Stimulated activated CD4-positive, alpha-beta T cell treated with anti-CD3 and anti-CD28 coated beads, TNF-alpha, amount 100 ng/mL, for 4 hours (primary cell): Measurements from ENCODE around the gene VAV3.
"Not testable (repeated sequence)": the region's sequence is repeated elsewhere in the genome, so short reads cannot be mapped to it uniquely, and the experiment has no call there.

ENCODE experiments used
- DNase-seq, 3 experiments: peaks; one replicate each; pipeline ENCODE4 v3.0.0-alpha.2; 2020; ENCODE audit warnings: low read depth in 3 of 3

The VAV3 gene

DNA sequence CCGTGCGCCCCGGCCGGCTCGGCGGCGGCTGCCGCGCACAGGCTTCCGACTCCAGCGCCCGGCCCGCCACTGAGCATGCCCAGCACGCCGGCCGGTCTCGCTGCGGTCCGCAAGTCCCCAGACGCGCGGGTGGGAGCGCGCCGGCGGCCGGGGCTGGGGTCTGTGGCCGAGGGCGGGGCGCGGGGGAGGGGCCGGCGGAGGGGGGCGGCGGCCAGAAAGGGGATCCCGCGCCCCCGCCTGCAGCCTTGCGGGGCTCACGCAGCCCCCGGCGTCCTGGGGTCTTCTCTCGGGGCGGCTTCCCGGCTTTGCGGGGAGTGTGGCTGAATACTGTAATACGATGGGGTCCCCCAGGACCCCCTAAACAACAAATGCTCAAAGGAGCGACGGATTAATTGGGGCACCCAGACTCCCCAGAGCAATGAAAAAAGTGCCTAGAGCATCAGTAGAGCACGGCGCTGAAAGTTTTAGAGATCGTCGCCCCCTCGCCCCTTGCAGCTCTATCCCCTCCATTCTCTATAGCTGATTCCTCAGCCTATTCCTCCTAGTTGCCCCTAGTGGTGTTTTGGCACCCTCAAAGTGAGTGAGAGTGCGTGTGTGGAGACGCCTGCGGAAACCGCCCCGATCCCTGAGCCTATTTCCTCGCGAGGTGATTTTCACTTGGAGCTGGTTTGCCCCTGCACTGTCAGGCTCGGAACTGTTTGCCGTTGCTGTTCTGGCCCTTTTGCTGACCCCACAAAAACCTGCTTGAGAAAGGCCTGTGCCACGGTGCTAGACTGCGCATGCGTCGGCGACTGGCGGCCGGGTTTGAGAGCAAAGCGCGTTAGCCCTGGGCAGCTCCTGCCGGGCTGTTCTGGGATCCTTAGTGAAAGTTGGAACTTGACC, at the start of gene VAV3:
Gene VAV3 (minus strand): TSS at position 71 of the 882 bp plus-strand sequence. CDS start 311 bp downstream, outside the sequence.
- peak in 2 of 3 experiments; percentile 27 to 53 for DNase-seq

GRCh38 chr1:108012553-108012952, 47.6 kb upstream of the VAV3 start:
- no peak for DNase-seq

DNA sequence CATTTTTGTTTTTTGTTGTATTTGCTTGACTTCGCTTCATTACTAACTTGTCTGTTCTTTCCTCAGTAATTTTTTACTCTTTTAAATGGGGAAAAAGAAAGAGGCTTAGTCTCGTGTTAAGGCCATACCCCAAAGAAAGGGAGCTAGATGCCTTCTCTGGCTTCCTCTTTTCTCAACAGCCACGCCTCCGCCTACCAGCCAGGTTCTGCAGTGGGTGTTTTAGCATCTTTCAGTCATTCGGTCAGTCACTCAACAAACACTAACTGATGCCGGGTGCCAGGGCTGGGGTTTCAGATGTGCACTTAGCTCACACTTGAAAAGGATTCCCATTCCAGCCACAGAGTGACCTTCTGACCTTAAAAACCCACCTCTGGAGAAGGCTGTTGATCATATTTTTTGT, 46.3 kb upstream of the VAV3 start:
- DNase-seq = no peak

GRCh38 chr1:108010581-108010980, 45.6 kb upstream of the VAV3 start:
- no peak for DNase-seq

- DNase-seq = no peak
Observed at GRCh38 chr1:108009603-108010195, 44.7 kb upstream of the VAV3 start.

DNA sequence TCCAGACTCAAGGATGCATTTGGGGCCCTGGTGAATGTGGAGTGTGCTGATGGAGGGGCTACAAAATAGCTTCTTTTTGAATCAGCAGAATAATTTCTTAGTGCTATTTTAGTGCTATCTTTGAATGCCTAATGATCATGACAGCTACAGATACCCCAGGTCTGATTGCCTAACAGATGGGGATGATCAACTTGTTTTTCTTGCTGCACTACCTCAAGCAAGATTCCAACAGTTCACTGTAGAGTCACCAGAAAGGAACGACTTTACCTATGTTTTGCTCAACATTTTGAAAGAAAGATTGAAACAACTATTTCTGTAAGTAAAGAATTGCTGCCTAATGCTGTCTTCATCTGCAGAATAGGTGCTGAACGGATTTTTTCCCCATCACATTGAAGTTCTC, 42.6 kb upstream of the VAV3 start:
- DNase-seq = no peak

DNA sequence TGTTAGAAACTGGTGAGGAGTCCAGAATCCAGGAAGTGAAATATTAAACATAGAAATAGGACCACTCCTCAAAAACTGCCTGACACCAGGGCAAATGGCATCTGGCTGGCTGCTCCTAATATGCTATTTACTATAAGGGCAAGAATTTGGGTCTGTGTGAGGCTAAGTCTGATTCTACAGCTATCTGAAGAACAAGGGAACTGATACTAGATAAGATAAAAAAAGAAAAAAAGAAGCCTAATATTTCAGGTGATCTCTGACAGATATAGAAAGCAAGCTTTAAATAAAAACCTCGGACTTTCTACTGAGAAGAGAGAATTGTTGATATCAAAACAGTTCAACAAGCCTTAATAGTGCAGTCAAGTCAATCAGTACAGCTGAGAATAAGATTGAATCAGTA, 42.1 kb upstream of the VAV3 start:
- no peak for DNase-seq

DNA sequence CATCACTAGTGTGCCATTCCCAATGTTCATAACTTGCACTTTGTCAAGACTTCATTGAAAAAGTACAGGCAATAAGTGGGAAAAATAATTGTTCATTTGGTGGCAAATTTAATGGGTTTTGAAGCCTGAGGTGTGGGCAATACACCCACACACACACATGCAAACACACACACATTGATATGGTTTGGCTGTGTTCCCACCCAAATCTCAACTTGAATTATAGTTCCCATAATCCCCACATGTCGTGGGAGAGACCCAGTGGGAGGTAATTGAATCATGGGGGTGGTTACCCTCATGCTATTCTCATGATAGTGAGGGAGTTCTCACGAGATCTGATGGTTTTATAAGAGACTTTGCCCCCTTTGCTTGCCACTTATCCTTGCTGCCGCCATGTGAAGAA, 39.9 kb upstream of the VAV3 start:
- not testable (repeated sequence) for DNase-seq

DNA sequence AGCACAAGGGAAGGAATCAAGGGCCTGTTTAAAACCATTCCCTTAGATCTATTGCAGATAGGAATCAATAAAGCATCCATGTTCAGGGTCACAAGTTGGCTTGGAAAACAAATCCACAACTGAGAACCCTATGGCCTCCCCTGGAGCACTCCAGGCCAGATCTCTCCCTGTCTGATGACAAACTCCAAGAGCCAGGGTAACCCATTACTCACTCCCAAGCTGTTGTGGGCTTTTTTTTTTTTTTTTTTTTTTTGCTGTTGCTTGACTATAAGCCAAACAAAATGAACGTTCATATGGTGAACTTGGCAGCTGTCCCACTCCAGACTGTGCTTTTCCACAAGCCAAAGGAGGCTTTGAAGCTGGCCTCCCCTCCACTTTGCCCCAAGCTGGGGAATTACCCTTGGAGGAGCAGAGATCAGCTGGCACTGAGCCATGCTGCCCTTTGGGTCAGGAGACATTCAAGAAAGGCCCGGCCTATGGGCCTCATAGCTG, 35.7 kb upstream of the VAV3 start:
- DNase-seq = no peak

DNA sequence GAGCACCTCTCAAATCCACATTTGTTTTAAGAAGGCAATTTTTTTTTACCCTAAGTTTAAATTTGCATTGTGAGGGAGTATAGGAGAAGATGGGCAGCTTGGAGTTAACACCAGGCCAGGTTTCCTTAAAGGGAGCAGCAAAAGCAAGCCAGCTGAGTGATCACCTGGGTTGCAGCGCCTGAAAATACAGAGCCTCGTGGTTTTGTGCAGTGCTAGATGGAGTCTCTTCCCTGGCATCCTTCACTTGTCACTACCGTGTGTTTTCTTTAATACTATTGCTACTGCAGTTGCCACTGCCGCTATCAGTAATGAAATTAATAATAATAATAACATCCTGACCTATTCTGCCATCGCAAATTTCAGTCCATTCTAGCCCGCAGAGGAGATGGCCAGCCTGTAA, 35.2 kb upstream of the VAV3 start:
- no peak for DNase-seq

GRCh38 chr1:107997866-107998265, 32.9 kb upstream of the VAV3 start:
- DNase-seq = no peak

- DNase-seq = no peak
Observed at GRCh38 chr1:107993920-107994319, 28.9 kb upstream of the VAV3 start.

- DNase-seq = no peak
Observed at GRCh38 chr1:107992347-107992746, 27.4 kb upstream of the VAV3 start.

DNA sequence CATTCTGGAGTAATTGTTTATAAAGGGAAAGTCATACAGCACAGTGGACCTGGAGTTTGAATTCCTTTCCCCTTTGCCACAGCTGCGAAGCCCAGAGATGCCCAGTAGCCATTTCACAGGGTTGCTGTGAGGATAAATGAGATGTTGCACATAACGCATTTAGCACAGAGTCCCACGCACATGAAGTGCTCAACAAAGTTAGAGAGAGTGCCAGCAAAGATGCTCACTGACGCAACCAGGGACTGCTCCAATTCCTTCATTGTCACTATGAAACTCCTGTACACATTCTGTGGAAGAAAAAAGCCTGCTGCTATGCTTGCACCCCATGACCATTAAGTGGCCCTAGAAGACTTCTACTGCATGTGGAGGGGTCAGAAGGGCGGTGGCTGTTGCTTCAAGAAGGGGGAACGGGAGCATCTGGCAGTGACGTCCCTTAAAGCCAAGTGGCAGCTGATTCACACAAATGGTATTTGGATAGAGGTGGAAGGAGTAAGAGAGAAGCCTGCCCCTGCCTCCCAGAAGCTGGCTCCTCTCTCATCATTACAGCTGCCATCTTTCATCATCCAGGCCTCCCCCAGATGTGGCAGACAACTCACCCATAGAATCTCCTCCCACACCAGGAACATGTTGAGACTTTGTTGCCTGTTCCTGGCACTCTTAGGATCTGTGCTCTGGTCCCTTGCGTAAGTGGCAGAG, 26.5 kb upstream of the VAV3 start:
- DNase-seq = no peak

GRCh38 chr1:107990606-107991005, 25.6 kb upstream of the VAV3 start:
- DNase-seq = no peak

- no peak for DNase-seq
Observed at GRCh38 chr1:107981277-107981676, 16.3 kb upstream of the VAV3 start.

GRCh38 chr1:107979926-107980325, 14.9 kb upstream of the VAV3 start:
- DNase-seq = no peak

- no peak for DNase-seq
Observed at GRCh38 chr1:107979088-107979487, 14.1 kb upstream of the VAV3 start.

DNA sequence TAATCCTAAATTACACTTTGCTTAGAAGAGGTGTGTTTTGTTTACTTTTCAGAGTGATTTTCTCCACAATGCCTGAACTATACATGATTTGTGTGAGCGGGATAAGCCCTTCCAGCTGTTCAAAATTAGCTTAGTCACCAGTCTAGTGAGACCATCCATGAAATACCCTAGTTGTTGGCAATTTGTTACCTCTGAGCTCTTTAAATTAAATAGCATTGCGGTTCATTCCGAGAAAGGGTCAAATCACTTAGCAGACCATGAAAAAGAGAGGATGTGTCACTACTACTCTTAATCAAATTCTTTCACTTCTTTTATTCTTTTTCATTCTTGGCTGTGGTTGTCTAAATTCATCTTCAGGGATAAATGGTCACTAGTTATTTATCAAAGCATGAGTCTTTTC, 11.9 kb upstream of the VAV3 start:
- DNase-seq = no peak

GRCh38 chr1:107976431-107976830, 11.5 kb upstream of the VAV3 start:
- no peak for DNase-seq

DNA sequence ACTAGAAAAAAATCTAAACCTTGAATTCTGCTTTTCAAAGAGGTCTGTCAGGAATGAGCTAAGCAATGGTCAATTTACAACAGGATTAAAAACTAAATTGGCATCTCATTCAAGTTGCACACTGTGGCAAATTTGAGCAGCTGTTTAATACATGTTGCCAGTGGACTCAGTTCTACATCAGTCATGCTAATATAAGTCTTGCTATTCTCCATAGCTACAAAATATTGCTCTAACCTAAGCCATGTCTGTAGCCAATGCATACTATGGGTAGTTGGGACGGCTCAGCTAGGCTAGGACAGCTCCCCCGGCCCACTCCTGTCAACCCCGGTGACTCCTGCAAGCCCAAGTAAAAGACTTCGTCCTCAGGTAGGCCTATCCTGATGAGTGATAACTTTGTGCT, 10.9 kb upstream of the VAV3 start:
- DNase-seq = no peak

- no peak for DNase-seq
Observed at GRCh38 chr1:107974090-107974489, 9.1 kb upstream of the VAV3 start.
